Muscle of arm (tissue), 12 donors: ENCODE data around the gene UBR4. TPM values are rescaled to one million over a fixed set of nuclear protein-coding genes. Genes with fewer than 3 reads are reported as not detected.

Experiments used
- DNase-seq: peaks from one replicate; pipeline ENCODE4 v3.0.0-alpha.2; 2013
- polyA plus RNA-seq, 12 donors: library from polyadenylated mRNA; unstranded; fragments of 120-200 nt; gene quantifications; one replicate each; pipeline ENCODE4 v1.2.1, GENCODE V29; 2013; ENCODE audit not compliant: insufficient read length in 12 of 12

Gene UBR4
- polyA plus RNA-seq, 12 donors: 63.1 to 98.9 (median 78.6) TPM; not detected in 1

- DNase-seq: no peak
These were observed 173.1 kb downstream of the UBR4 start for GRCh38 chr1:19036813-19037605.

GRCh38 chr1:19036041-19036812 is 173.8 kb downstream of the UBR4 start:
- no peak for DNase-seq

DNA sequence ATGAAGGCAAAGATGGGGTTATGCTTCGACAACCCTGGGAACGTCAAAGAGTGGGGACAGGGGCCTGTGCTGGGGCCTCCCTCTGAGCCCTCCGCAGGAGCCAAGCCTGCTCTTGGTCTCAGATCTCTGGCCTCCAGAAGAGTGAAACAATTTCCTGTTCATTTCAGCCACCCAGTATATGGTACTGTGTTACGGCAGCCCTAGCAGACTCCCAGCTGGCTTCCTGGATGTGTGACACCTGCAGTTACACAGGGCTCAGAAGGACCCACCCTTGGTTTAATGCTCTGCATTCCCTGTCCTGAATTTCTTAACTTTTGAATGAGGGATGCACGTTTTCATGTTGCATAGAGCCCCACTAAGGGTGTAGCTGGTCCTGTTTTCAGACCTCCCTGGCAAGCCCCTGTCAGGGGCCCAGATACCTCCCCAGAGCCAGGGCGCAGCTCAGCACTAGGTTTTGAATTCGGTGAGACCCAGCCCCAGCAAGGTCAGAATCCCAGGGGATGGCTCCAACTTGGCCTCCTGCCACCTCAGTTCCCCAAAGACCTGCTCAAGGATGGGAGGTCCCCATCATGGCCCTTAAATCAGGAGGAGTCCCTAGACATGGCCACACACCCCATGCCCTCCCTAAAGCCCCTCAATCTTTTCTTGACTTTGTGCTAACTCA is 174.6 kb downstream of the UBR4 start:
- no peak for DNase-seq

DNA sequence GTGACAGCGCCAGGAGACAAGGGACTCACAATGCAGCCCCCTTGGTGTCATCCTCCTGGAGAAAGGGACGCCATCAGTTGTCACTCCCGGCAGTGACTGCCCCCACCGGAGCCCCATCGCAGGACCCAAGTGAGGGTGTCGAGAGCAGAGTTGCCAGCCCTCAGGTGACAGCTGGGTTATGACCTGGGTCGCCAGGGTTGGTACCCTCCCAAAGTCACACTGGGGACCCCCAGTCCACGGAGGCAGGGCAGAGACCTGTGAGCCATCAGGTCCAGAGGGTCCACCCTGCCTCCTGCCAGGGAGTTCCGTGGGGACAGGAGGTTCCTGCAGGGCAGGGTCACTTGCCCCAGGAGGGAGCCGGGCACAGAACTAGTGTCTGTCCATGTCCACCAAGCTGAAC is 175.3 kb downstream of the UBR4 start:
- DNase-seq: no peak

DNA sequence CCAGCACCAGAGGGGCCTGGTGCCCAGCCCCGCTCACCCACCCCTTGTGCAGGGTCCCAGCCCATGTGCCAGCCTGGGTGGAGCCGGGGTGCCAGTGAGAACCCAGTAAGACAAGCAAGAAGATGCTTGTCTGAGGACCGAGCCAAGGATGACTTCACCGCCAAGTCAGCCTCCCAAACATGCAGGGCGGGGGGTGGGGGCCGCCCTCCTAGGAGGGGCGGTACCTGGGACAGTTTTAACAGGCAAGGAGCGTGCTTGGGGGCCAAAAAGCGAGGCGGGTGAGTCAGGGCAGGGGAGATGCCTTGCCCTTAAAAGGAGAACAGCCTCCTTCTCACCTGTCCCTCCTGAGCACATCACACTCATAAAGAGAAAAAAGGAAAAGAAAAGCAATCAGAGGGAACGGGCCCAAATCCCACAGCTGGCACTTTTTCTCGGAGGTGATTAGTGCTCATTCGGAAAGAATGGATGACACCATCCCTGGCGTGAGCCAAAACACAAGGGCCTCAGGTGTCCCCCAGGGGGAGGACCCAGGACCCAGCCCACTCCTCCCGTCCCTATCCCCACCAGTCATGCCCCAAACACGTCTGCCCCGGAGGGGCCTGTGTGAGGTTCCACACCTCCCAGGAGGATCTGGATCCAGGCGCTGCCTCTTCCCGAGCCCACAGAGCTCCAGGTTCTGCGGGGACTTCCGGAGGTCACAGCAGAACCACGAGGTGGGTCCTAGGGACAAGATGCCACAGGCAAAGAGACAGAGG is 176.0 kb downstream of the UBR4 start:
- no peak for DNase-seq

- DNase-seq: no peak
These were observed 176.6 kb downstream of the UBR4 start for GRCh38 chr1:19033515-19033839.

- no peak for DNase-seq
These were observed 177.2 kb downstream of the UBR4 start for GRCh38 chr1:19032701-19033514.

- no peak for DNase-seq
These were observed 177.7 kb downstream of the UBR4 start for GRCh38 chr1:19032413-19032695.

DNA sequence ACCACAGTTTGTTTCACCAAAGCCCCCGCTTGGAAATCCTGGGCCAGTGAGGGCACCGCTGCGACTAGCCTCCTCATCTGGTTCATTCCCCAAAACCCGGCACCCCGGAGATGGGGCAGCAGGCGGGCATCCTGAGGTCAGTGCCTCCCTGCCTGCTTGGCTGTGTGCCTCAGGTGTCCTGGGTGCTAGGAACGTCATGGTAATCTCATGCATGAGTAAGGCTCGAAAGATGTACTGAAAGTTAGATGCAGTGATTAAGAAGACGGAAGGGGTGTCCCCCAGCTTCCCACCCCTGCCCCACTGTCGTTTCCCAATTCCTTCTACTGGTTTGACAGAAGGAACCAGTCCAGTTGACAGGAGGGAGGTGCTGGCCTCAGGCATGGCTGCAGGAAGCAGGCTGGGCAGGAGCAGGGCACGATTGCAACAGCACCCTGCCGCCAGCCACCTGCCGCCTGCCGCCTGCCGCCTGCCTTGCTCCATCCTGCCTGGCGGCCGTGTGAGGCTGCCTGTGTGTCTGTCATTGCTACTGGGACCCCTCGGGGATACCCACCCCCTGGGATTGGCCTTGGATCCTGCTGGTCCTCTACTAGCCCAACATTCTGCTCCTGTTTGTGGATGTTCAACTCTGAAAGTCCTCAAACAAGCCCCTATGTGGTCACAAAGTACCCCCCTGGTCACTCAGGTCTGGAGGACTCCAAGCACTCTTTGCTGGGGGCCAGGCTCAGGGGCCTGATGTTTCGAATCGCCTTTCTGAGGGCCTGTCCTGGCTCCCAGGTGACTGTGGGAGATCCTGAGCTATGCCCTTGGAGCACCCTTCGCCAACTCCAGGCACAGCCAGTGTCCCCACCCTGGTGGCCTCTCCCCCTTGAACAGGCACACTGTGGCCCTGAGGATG is 180.6 kb downstream of the UBR4 start:
- DNase-seq: no peak

GRCh38 chr1:19028546-19029129 is 181.4 kb downstream of the UBR4 start:
- DNase-seq: no peak

- DNase-seq: no peak
These were observed 182.0 kb downstream of the UBR4 start for GRCh38 chr1:19028110-19028509.

Other genes starting within 250 kb of the UBR4 start
- gene EMC1, start 41.3 kb upstream of the UBR4 start, polyA plus RNA-seq: 10 to 100 TPM in 11 of 12 donors, not detected in 1; 32.6 to 55.8 (median 36.6) TPM
- 10 to 100 TPM in 11 of 12 donors, not detected in 1; 21.4 to 44.1 (median 25.6) TPM for gene MRTO4, start 41.5 kb upstream of the UBR4 start, polyA plus RNA-seq
- gene AKR7A3, start 78.5 kb upstream of the UBR4 start, polyA plus RNA-seq: 1 to 10 TPM in 6 of 12 donors, under 1 TPM in 4, not detected in 2; 0.57 to 1.8 (median 1.2) TPM
- gene AKR7A2, start 101.9 kb upstream of the UBR4 start, polyA plus RNA-seq: 10 to 100 TPM in 11 of 12 donors, not detected in 1; 27.6 to 47.7 (median 38.3) TPM
- 10 to 100 TPM in 3 of 12 donors, 1 to 10 TPM in 8, not detected in 1; 7.7 to 12.2 (median 8.7) TPM for gene SLC66A1, start 102.1 kb upstream of the UBR4 start, polyA plus RNA-seq